Stimulated activated CD8-positive, alpha-beta memory T cell treated with anti-CD3 and anti-CD28 coated beads, Interleukin-7, amount 100 ng/mL, for 24 hours (primary cell): ENCODE data around the gene NEU4.
"Not testable (repeated sequence)": the region's sequence is repeated elsewhere in the genome, so short reads cannot be mapped to it uniquely, and the experiment has no call there.

Experiments
- DNase-seq: peaks from one replicate; pipeline ENCODE4 v3.0.0-alpha.2; 2020; ENCODE audit warnings: low read depth

NEU4 gene

GRCh38 chr2:241814393-241814642, 5.3 kb downstream of the NEU4 start:
- DNase-seq: no peak

GRCh38 chr2:241814643-241815476, 5.9 kb downstream of the NEU4 start:
- no peak for DNase-seq

- DNase-seq: no peak
Measured at GRCh38 chr2:241815477-241816430, 6.8 kb downstream of the NEU4 start.

- DNase-seq: no peak
Measured at GRCh38 chr2:241816431-241817121, 7.6 kb downstream of the NEU4 start.

GRCh38 chr2:241817126-241817820, 8.3 kb downstream of the NEU4 start:
- no peak for DNase-seq

- DNase-seq: not testable (repeated sequence)
Measured at GRCh38 chr2:241817821-241818215, 8.8 kb downstream of the NEU4 start.

GRCh38 chr2:241818229-241818942, 9.4 kb downstream of the NEU4 start:
- DNase-seq: no peak

GRCh38 chr2:241818943-241819270, 9.9 kb downstream of the NEU4 start:
- DNase-seq: no peak

- not testable (repeated sequence) for DNase-seq
Measured at GRCh38 chr2:241819947-241820624, 11.1 kb downstream of the NEU4 start.

- no peak for DNase-seq
Measured at GRCh38 chr2:241820625-241821384, 11.8 kb downstream of the NEU4 start.

- no peak for DNase-seq
Measured at GRCh38 chr2:241821460-241822263, 12.7 kb downstream of the NEU4 start.

GRCh38 chr2:241822264-241822623, 13.3 kb downstream of the NEU4 start:
- no peak for DNase-seq

- DNase-seq: not testable (repeated sequence)
Measured at GRCh38 chr2:241823531-241824437, 14.8 kb downstream of the NEU4 start.

- no peak for DNase-seq
Measured at GRCh38 chr2:241827394-241827793, 18.4 kb downstream of the NEU4 start.

- DNase-seq: no peak
Measured at GRCh38 chr2:241833101-241833663, 24.2 kb downstream of the NEU4 start.

- DNase-seq: not testable (repeated sequence)
Measured at GRCh38 chr2:241833756-241834526, 24.9 kb downstream of the NEU4 start.
